H9 (cell line): ENCODE measurements around the gene ACBD5. TPM values are rescaled to one million over a fixed set of nuclear protein-coding genes. Genes with fewer than 3 reads are reported as not detected.

Experiments used
- DNase-seq: peaks from one replicate; pipeline ENCODE4 v3.0.0-alpha.2; 2017
- H2AFZ ChIP-seq: one replicate; pipeline ENCODE4 v1.6.1; 2013; ENCODE audit warnings: mild to moderate bottlenecking, low read length, control low read depth, moderate library complexity
- H2AK5ac ChIP-seq: 2 replicates; pipeline ENCODE4 v1.6.1; 2013; ENCODE audit warnings: low read length, control low read depth, mixed read lengths; ENCODE audit not compliant: insufficient read length
- H2BK120ac ChIP-seq: one replicate; pipeline ENCODE4 v1.6.1; 2013; ENCODE audit warnings: low read depth, mild to moderate bottlenecking, low read length, control low read depth, inconsistent platforms; ENCODE audit not compliant: poor library complexity, severe bottlenecking
- H2BK12ac ChIP-seq: 2 replicates; pipeline ENCODE4 v1.6.1; 2013; ENCODE audit warnings: low read length, control low read depth, mixed read lengths, low read depth; ENCODE audit not compliant: insufficient read length
- H2BK15ac ChIP-seq: 2 replicates; pipeline ENCODE4 v1.6.1; 2013; ENCODE audit warnings: low read depth, low read length, control low read depth
- H2BK20ac ChIP-seq: one replicate; pipeline ENCODE4 v1.6.1; 2013; ENCODE audit warnings: low read depth, mild to moderate bottlenecking, low read length, control low read depth, inconsistent platforms; ENCODE audit not compliant: poor library complexity, severe bottlenecking
- H2BK5ac ChIP-seq: 2 replicates; pipeline ENCODE4 v1.6.1; 2013; ENCODE audit warnings: low read length, control low read depth, mixed read lengths; ENCODE audit not compliant: insufficient read length
- H3K14ac ChIP-seq: 2 replicates; pipeline ENCODE4 v1.6.1; 2013; ENCODE audit warnings: low read length, control low read depth; ENCODE audit not compliant: insufficient read depth
- H3K18ac ChIP-seq: 2 replicates; pipeline ENCODE4 v1.6.1; 2013; ENCODE audit warnings: low read depth, mild to moderate bottlenecking, mixed read lengths, low read length, control low read depth; ENCODE audit not compliant: insufficient read length
- H3K23ac ChIP-seq: 2 replicates; pipeline ENCODE4 v1.6.1; 2013; ENCODE audit warnings: low read length, control low read depth, mixed read lengths, low read depth; ENCODE audit not compliant: insufficient read length
- H3K23me2 ChIP-seq: 2 replicates; pipeline ENCODE4 v1.6.1; 2013; ENCODE audit warnings: low read depth, mild to moderate bottlenecking, mixed read lengths, low read length, control low read depth; ENCODE audit not compliant: insufficient read length, poor library complexity, severe bottlenecking
- H3K27ac ChIP-seq: 2 replicates; pipeline ENCODE4 v1.5.1; 2013; ENCODE audit warnings: low read length, control low read depth, mixed read lengths, low read depth; ENCODE audit not compliant: insufficient read length
- H3K27me3 ChIP-seq: 2 replicates; pipeline ENCODE4 v1.6.1; 2013; ENCODE audit warnings: low read length, control low read depth, inconsistent platforms; ENCODE audit not compliant: insufficient read depth
- H3K4ac ChIP-seq: 2 replicates; pipeline ENCODE4 v1.6.1; 2013; ENCODE audit warnings: low read depth, mild to moderate bottlenecking, control low read depth, inconsistent platforms, low read length, moderate library complexity
- H3K4me1 ChIP-seq: 2 replicates; pipeline ENCODE4 v1.6.1; 2013; ENCODE audit warnings: low read length, control low read depth, inconsistent platforms; ENCODE audit not compliant: insufficient read depth
- H3K4me2 ChIP-seq: 2 replicates; pipeline ENCODE4 v1.6.1; 2013; ENCODE audit warnings: low read length, control low read depth, mixed read lengths; ENCODE audit not compliant: insufficient read length, insufficient read depth
- H3K56ac ChIP-seq: 2 replicates; pipeline ENCODE4 v1.6.1; 2013; ENCODE audit warnings: low read depth, mild to moderate bottlenecking, mixed read lengths, low read length, control low read depth; ENCODE audit not compliant: insufficient read length
- H3K79me1 ChIP-seq: 2 replicates; pipeline ENCODE4 v1.6.1; 2013; ENCODE audit warnings: low read depth, mild to moderate bottlenecking, moderate library complexity, low read length, control low read depth, inconsistent platforms; ENCODE audit not compliant: insufficient read depth, poor library complexity, severe bottlenecking
- H3K79me2 ChIP-seq: 2 replicates; pipeline ENCODE4 v1.6.1; 2013; ENCODE audit warnings: low read length, control low read depth, inconsistent platforms; ENCODE audit not compliant: insufficient read depth
- H3K9ac ChIP-seq: 2 replicates; pipeline ENCODE4 v1.6.1; 2013; ENCODE audit warnings: low read length, control low read depth, mixed read lengths; ENCODE audit not compliant: insufficient read length; ENCODE audit errors: extremely low read depth
- H3K9me3 ChIP-seq: one replicate; pipeline ENCODE4 v1.6.1; 2013; ENCODE audit warnings: low read depth, low read length, inconsistent platforms; ENCODE audit not compliant: control insufficient read depth
- H3T11ph ChIP-seq: one replicate; pipeline ENCODE4 v1.6.1; 2013; ENCODE audit warnings: mild to moderate bottlenecking, low read length, control low read depth, inconsistent platforms
- H4K20me1 ChIP-seq: one replicate; pipeline ENCODE4 v1.6.1; 2013; ENCODE audit not compliant: control insufficient read depth, insufficient read length, insufficient read depth
- H4K5ac ChIP-seq: 2 replicates; pipeline ENCODE4 v1.6.1; 2013; ENCODE audit warnings: low read depth, mild to moderate bottlenecking, mixed read lengths, low read length, control low read depth; ENCODE audit not compliant: insufficient read length
- H4K8ac ChIP-seq: replicated peaks from 2 replicates; pipeline ENCODE4 v1.6.1; 2013; ENCODE audit warnings: low read length, control low read depth, mixed read lengths, low read depth; ENCODE audit not compliant: insufficient read length
- H4K91ac ChIP-seq: 2 replicates; pipeline ENCODE4 v1.6.1; 2013; ENCODE audit warnings: low read depth, mild to moderate bottlenecking, moderate library complexity, mixed read lengths, low read length, control low read depth; ENCODE audit not compliant: insufficient read length
- H3K27ac Mint-ChIP-seq, 3 experiments: 2 replicates in 2 of 3; 3 replicates in 1 of 3; pipeline ENCODE4 v1.8.0; 2020 to 2021; ENCODE audit warnings: mixed read lengths in 3 of 3, mild to moderate bottlenecking in 1 of 3, moderate library complexity in 1 of 3
- H3K27me3 Mint-ChIP-seq: 2 replicates; pipeline ENCODE4 v1.8.0; 2021; ENCODE audit warnings: low read depth, mild to moderate bottlenecking, moderate library complexity, mixed read lengths
- H3K36me3 Mint-ChIP-seq, 3 experiments: 2 replicates in 2 of 3; 3 replicates in 1 of 3; pipeline ENCODE4 v1.8.0; 2020 to 2021; ENCODE audit warnings: low read depth in 3 of 3, mixed read lengths in 3 of 3; ENCODE audit not compliant: insufficient read depth in 1 of 3
- H3K4me1 Mint-ChIP-seq, 2 experiments: 2 replicates each; pipeline ENCODE4 v1.8.0; 2020; ENCODE audit warnings: mixed read lengths in 2 of 2
- H3K4me3 Mint-ChIP-seq, 2 experiments: 2 replicates in 1 of 2; 3 replicates in 1 of 2; pipeline ENCODE4 v1.8.0; 2020 to 2021; ENCODE audit warnings: mild to moderate bottlenecking in 2 of 2, mixed read lengths in 2 of 2, moderate library complexity in 1 of 2
- H3K9me3 Mint-ChIP-seq, 2 experiments: 2 replicates in 1 of 2; 3 replicates in 1 of 2; pipeline ENCODE4 v1.8.0; 2020; ENCODE audit warnings: mild to moderate bottlenecking in 2 of 2, mixed read lengths in 2 of 2, moderate library complexity in 1 of 2
- CTCF ChIP-seq: fragments of 200-600 bp; sonication (generic); conservative IDR thresholded peaks from 3 replicates; pipeline ENCODE4 v1.8.0; 2021; ENCODE audit warnings: antibody characterized with exemption, mild to moderate bottlenecking
- WGBS: extraction: QIAGEN DNeasy Blood & Tissue Kit; methylation state at CpG from one replicate; pipeline ENCODE4 v1.1.7; 2013; ENCODE audit warnings: missing lambda C conversion rate, low lambda C conversion rate, mixed read lengths; ENCODE audit not compliant: insufficient read length; ENCODE audit errors: extremely low coverage; 5-methylcytosine and 5-hydroxymethylcytosine counted together
- total RNA-seq: library from RNA; stranded (reverse); gene quantifications from 2 replicates; pipeline ENCODE4 v1.2.1, GENCODE V29; 2021

Gene ACBD5
- total RNA-seq, 1 experiment from 2014 or later = 14.2 TPM

- H3K9ac ChIP-seq = no peak overlapping the region
- DNase-seq = no peak
- H3K4ac ChIP-seq = no peak overlapping the region
- no peak overlapping the region for H4K8ac ChIP-seq
- Mint-ChIP-seq H3K9me3 (peaks cover 8 to 15% of the 10 kb centered on the region in 2 experiments), H3K4me1 (peaks cover 7 to 14% of the 10 kb centered on the region in 2 experiments), H3K36me3 (peaks cover 3 to 15% (median 12%) of the 10 kb centered on the region in 3 experiments; a peak in 5 of 7 replicates), H3K27ac (no peak overlapping the region), H3K4me3 (no peak overlapping the region; a peak in 2 of 5 replicates), H3K27me3 (peaks cover 28% of the 10 kb centered on the region)
- H2BK120ac ChIP-seq = no peak overlapping the region
- no peak overlapping the region for H3K23ac ChIP-seq
- no peak overlapping the region for H3K4me2 ChIP-seq
- no peak for TF ChIP-seq CTCF
- no peaks in the 10 kb centered on the region for H3K9me3 ChIP-seq
- no peak overlapping the region for H4K5ac ChIP-seq
- H2AK5ac ChIP-seq = no peak overlapping the region
- no peaks in the 10 kb centered on the region for H3K79me2 ChIP-seq
- no peak overlapping the region for H2BK20ac ChIP-seq
- H2BK12ac ChIP-seq = no peak overlapping the region
- no CpG with 5 or more reads among the region's 5 CpGs for WGBS
- H3K18ac ChIP-seq = no peak overlapping the region
- H3K56ac ChIP-seq = no peak overlapping the region
- H2BK15ac ChIP-seq = no peak overlapping the region
- H3K14ac ChIP-seq = no peak overlapping the region
- H2BK5ac ChIP-seq = no peak overlapping the region
- no peak overlapping the region for H3K27ac ChIP-seq
- peaks cover 3% of the 10 kb centered on the region for H3K23me2 ChIP-seq
- no peaks in the 10 kb centered on the region for H3K79me1 ChIP-seq
- no peaks in the 10 kb centered on the region for H4K20me1 ChIP-seq
- H3K4me1 ChIP-seq = no peaks in the 10 kb centered on the region
- H3K27me3 ChIP-seq = peaks cover 2% of the 10 kb centered on the region; the same call in 1 of the 2 replicates
- no peak overlapping the region for H3T11ph ChIP-seq
- no peak overlapping the region for H4K91ac ChIP-seq
- no peak overlapping the region for H2AFZ ChIP-seq
Measured at GRCh38 chr10:27253576-27253975, 13.0 kb upstream of the ACBD5 start.
